Vagina (tissue), 2 donors: ENCODE results near the gene IQGAP2.

Experiments used
- CTCF ChIP-seq, 3 experiments: fragments of 450-650 bp in 2 of 3; fragments of 200-600 bp in 1 of 3; sonication (generic) in 1 of 3; IDR thresholded peaks; one replicate each; pipeline ENCODE4 v1.5.1; 2017 to 2019; ENCODE audit warnings: antibody characterized with exemption in 3 of 3, mild to moderate bottlenecking in 2 of 3, moderate library complexity in 2 of 3
- POLR2A ChIP-seq, 2 donors: fragments of 450-650 bp; IDR thresholded peaks; one replicate each; pipeline ENCODE4 v1.6.1; 2017; ENCODE audit warnings: antibody characterized with exemption in 2 of 2, mild to moderate bottlenecking in 2 of 2, moderate library complexity in 2 of 2
- POLR2AphosphoS5 ChIP-seq, 2 donors: sonication (generic); formaldehyde crosslinking; IDR thresholded peaks; one replicate each; pipeline ENCODE4 v1.9.0; 2017; ENCODE audit warnings: antibody characterized with exemption in 2 of 2, mild to moderate bottlenecking in 2 of 2, low read depth in 1 of 2; ENCODE audit not compliant: insufficient read depth in 1 of 2

DNA sequence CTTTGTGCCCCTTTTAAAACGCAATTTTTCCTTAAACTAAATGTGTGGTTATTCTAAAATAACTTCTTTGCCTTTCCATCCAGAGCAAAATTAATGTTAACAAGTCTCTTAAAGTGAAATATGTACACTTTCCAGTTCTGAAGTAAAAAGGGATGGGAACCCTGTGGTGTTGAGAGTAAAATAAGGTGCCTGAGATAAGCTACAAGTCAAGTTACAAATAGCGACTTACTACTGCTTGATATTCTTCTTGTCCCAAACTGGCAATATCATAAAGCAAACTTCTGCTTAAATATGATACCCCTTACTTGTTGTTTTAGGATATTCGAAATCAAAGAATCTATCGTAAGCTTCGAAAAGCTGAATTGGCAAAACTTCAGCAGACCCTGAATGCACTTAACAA, 294.6 kb downstream of the IQGAP2 start:
- TF ChIP-seq CTCF (IDR thresholded peaks at IDR 0.05) (no peak), POLR2A (IDR thresholded peaks at IDR 0.05) (no peak), POLR2AphosphoS5 (IDR thresholded peaks at IDR 0.05; ENCODE audit: insufficient read depth in 1 of 2, low read depth in 1 of 2) (no peak)
